Spleen (tissue), 11 donors: ENCODE measurements around the gene TNPO3. TPM values are rescaled to one million over a fixed set of nuclear protein-coding genes. Genes with fewer than 3 reads are reported as not detected.

ENCODE experiments used
- DNase-seq: peaks from one replicate; pipeline ENCODE4 v3.0.0-alpha.2; 2020
- H3K27ac ChIP-seq, 8 donors: fragments of 200-600 bp; sonication (generic) in 7 of 8; 1 replicate in 4 of 8; 2 replicates in 4 of 8; pipeline versions ENCODE4 v1.5.0 to v1.8.0; 2016 to 2021; ENCODE audit warnings: inconsistent platforms in 4 of 8, mild to moderate bottlenecking in 4 of 8, moderate library complexity in 1 of 8
- H3K27me3 ChIP-seq, 7 donors: fragments of 200-600 bp; sonication (generic) in 6 of 7; replicated peaks in 1 of 7; 1 replicate in 4 of 7; 2 replicates in 3 of 7; pipeline versions ENCODE4 v1.5.0 to v1.8.0; 2016 to 2021; ENCODE audit warnings: inconsistent platforms in 3 of 7, mild to moderate bottlenecking in 1 of 7
- H3K36me3 ChIP-seq, 6 donors: fragments of 200-600 bp; sonication (generic) in 5 of 6; 1 replicate in 4 of 6; 2 replicates in 2 of 6; pipeline versions ENCODE4 v1.5.0 to v1.8.0; 2016 to 2021; ENCODE audit warnings: inconsistent platforms in 2 of 6
- H3K4me1 ChIP-seq, 6 donors: fragments of 200-600 bp; sonication (generic) in 5 of 6; 1 replicate in 3 of 6; 2 replicates in 3 of 6; pipeline versions ENCODE4 v1.5.0 to v1.8.0; 2016 to 2021; ENCODE audit warnings: inconsistent platforms in 3 of 6
- H3K4me3 ChIP-seq, 8 donors: fragments of 200-600 bp; sonication (generic) in 7 of 8; 1 replicate in 4 of 8; 2 replicates in 4 of 8; pipeline versions ENCODE4 v1.5.0 to v1.8.0; 2016 to 2021; ENCODE audit warnings: inconsistent platforms in 4 of 8, mild to moderate bottlenecking in 4 of 8, moderate library complexity in 2 of 8
- H3K9me3 ChIP-seq, 8 donors: fragments of 200-600 bp; sonication (generic) in 7 of 8; 1 replicate in 4 of 8; 2 replicates in 4 of 8; pipeline versions ENCODE4 v1.5.0 to v1.8.0; 2016 to 2021; ENCODE audit warnings: inconsistent platforms in 4 of 8
- POLR2A ChIP-seq, 3 donors: fragments of 450-650 bp; IDR thresholded peaks; one replicate each; pipeline ENCODE4 v1.5.1; 2017; ENCODE audit warnings: antibody characterized with exemption in 3 of 3, mild to moderate bottlenecking in 1 of 3
- POLR2AphosphoS5 ChIP-seq, 3 donors: sonication (generic); formaldehyde crosslinking; IDR thresholded peaks; one replicate each; pipeline ENCODE4 v1.5.1; 2017; ENCODE audit warnings: antibody characterized with exemption in 3 of 3
- WGBS, 5 donors: extraction: QIAGEN DNeasy Blood & Tissue Kit in 3 of 5; methylation state at CpG; one replicate each; pipeline versions ENCODE4 v1.1.5 to v1.1.7; 2013 to 2018; 5-methylcytosine and 5-hydroxymethylcytosine counted together
- intact Hi-C: fragments of 100-400 bp; cut with DNase I; formaldehyde crosslinking; loops from one replicate; pipeline ENCODE4 v1.15.0; 2023; ENCODE audit warnings: low total_unique reads
- polyA plus RNA-seq, 3 donors: library from polyadenylated mRNA; stranded (reverse); fragments of 200-250 nt; gene quantifications; one replicate each; pipeline ENCODE4 v1.2.1, GENCODE V29; 2013
- total RNA-seq, 7 donors: library from RNA; depleted of rRNA in 3 of 7; stranded (reverse); fragments of >200 nt in 3 of 7; fragmentation: NEBNext Ultra II Directional in 4 of 7; extraction: Animal tissue kit (Norgen Biotek cat#: 25700) in 4 of 7; gene quantifications; one replicate each; pipeline versions ENCODE4 v1.1.0 to v1.2.1, GENCODE V29; 2016 to 2021
- TF ChIP-seq, protein P1 (sequence below), 11 experiments: fragments of 200-600 bp in 7 of 11; fragments of 450-650 bp in 4 of 11; sonication (generic) in 4 of 11; IDR thresholded peaks in 8 of 11; conservative IDR thresholded peaks in 3 of 11; 1 replicate in 7 of 11; 2 replicates in 4 of 11; pipeline versions ENCODE4 v1.4.0 to v1.8.0; 2016 to 2021; ENCODE audit warnings: antibody characterized with exemption in 11 of 11, inconsistent platforms in 4 of 11, mild to moderate bottlenecking in 1 of 11
- donor health status: healthy with polysubstance abuse.
- donor health status: DM: no; HTN: no; CAD: no; lungs with moderate emphysema.
- donor health status: DM: no; HTN: no; CAD: no.
- donor health status: Bipolar disorder and iron deficiency.
- donor health status: healthy.
- donor health status: DM: no; HTN: no; CAD: no.
- donor health status: DM: yes; HTN: yes; CAD: no.

Gene TNPO3
- total and polyA plus RNA-seq, 10 donors, result 11.2 to 49.0 (median 35.1) TPM

DNA sequence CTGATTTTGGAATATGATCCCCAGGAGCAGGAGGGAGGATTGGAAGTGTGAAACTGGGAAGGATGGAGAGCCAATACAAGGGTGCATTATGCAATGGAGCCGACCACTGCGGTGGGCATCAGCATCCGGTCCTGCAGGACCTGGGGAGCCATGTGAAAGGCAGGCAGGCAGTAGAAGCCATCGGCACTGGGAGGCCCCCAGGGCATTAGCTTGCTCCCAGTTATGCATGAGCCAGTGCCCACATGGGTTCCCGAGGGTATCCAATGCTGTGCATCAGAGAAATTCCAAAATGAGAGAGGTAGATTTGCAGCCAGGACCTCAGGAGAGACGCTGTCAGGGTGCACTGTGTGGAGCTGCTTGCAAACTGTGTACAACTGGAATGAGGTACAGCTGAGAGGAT lies 135.7 kb downstream of the TNPO3 start:
- TF ChIP-seq POLR2A (IDR thresholded peaks at IDR 0.05), result no peak
- TF ChIP-seq, protein P1, sequence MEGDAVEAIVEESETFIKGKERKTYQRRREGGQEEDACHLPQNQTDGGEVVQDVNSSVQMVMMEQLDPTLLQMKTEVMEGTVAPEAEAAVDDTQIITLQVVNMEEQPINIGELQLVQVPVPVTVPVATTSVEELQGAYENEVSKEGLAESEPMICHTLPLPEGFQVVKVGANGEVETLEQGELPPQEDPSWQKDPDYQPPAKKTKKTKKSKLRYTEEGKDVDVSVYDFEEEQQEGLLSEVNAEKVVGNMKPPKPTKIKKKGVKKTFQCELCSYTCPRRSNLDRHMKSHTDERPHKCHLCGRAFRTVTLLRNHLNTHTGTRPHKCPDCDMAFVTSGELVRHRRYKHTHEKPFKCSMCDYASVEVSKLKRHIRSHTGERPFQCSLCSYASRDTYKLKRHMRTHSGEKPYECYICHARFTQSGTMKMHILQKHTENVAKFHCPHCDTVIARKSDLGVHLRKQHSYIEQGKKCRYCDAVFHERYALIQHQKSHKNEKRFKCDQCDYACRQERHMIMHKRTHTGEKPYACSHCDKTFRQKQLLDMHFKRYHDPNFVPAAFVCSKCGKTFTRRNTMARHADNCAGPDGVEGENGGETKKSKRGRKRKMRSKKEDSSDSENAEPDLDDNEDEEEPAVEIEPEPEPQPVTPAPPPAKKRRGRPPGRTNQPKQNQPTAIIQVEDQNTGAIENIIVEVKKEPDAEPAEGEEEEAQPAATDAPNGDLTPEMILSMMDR (IDR thresholded peaks at IDR 0.05 in 8 of 11, conservative IDR thresholded peaks at IDR 0.05 in 3 of 11), result no peak
- TF ChIP-seq POLR2AphosphoS5 (IDR thresholded peaks at IDR 0.05), result no peak
- peak; percentile 49 for DNase-seq
- Histone ChIP-seq H3K4me3 (no peak overlapping the region), H3K27me3 (peaks cover 0 to 71% (median 21%) of the 10 kb centered on the region in 7 donors), H3K4me1 (peaks cover 3 to 21% (median 16%) of the 10 kb centered on the region in 6 donors), H3K9me3 (no peaks in the 10 kb centered on the region), H3K27ac (no peak overlapping the region), H3K36me3 (no peaks in the 10 kb centered on the region)
- 78 to 90% (median 86%) methylated on average over 6 of the region's 6 CpGs for WGBS, 5 donors
- intact Hi-C loops, result no loop called here

DNA sequence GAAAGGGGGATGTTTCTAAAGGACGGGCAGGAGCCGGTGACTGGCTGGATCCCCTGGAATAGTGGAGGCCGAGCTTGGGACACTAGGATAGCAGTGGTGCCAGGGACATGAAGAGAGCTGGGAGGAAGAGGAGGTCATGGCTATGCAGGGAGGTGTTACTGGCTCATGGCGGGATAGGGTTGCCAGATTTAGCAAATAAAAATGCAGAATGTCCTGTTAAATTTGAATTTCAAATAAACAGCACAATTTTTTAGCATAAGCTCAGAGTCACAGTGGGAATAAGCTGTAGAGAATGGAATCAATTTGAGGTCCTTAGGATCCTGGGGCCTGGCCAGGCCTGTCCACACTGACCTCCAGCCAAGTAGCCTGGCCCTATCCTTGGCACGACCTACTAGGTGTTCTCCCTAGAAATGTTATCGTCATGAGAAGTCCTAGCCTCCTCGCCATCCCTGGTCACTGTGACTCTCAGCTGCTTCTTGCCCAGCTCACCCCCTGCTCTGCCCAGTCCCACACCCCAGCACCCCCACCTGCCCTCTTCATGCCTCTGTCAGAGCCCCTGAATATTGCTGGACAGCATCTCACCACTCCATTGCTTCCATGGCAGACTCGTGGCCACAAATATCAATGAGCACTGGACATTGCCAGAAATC lies 136.8 kb downstream of the TNPO3 start:
- intact Hi-C loops, result no loop called here
- peaks cover 0 to 70% (median 27%) of the 10 kb centered on the region in 7 donors for H3K27me3 ChIP-seq

DNA sequence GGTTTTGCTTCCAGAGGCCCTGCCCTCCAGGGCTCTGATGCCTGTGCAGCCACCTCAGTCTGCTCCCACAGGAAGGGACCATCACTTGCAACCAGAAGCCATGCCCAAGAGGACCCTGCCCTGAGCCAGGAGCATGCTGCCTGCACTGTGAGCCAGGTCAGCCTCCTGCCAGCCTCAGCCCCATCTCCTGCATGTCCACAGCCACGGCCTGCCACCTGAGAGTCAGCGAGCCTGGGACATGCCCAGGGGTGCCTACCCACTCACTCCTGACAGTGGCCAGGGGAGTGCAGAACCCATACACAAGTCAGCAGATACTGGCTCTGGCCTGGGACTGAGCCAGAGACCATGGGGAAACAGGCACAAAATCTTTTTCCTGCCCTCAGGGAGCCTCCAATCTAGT lies 137.8 kb downstream of the TNPO3 start:
- Histone ChIP-seq H3K4me1 (peaks cover 3 to 25% (median 16%) of the 10 kb centered on the region in 6 donors), H3K9me3 (no peaks in the 10 kb centered on the region), H3K4me3 (no peak overlapping the region), H3K36me3 (no peaks in the 10 kb centered on the region), H3K27me3 (peaks cover 0 to 61% (median 27%) of the 10 kb centered on the region in 7 donors), H3K27ac (no peak overlapping the region)
- no peak for TF ChIP-seq POLR2A (IDR thresholded peaks at IDR 0.05)
- TF ChIP-seq, protein P1 (IDR thresholded peaks at IDR 0.05 in 8 of 11, conservative IDR thresholded peaks at IDR 0.05 in 3 of 11), result no peak
- no peak for TF ChIP-seq POLR2AphosphoS5 (IDR thresholded peaks at IDR 0.05)
- 88 to 100% (median 95%) methylated on average over 2 of the region's 2 CpGs; no CpG with 5 or more reads in 1 of the 5 donors for WGBS, 5 donors
- intact Hi-C loops, result no loop called here
- peak; percentile 67 for DNase-seq

More for the DNA sequence above, 136.8 kb downstream of the TNPO3 start:
- Histone ChIP-seq H3K27ac (no peak overlapping the region), H3K4me3 (no peak overlapping the region), H3K4me1 (peaks cover 3 to 25% (median 16%) of the 10 kb centered on the region in 6 donors), H3K9me3 (no peaks in the 10 kb centered on the region), H3K36me3 (no peaks in the 10 kb centered on the region)
- WGBS, 5 donors, result 80 to 88% (median 86%) methylated on average over 8 of the region's 8 CpGs
- TF ChIP-seq POLR2AphosphoS5 (IDR thresholded peaks at IDR 0.05) (no peak), POLR2A (IDR thresholded peaks at IDR 0.05) (no peak)
- TF ChIP-seq, protein P1 (IDR thresholded peaks at IDR 0.05 in 8 of 11, conservative IDR thresholded peaks at IDR 0.05 in 3 of 11), result no peak
- DNase-seq, result peak; percentile 40

DNA sequence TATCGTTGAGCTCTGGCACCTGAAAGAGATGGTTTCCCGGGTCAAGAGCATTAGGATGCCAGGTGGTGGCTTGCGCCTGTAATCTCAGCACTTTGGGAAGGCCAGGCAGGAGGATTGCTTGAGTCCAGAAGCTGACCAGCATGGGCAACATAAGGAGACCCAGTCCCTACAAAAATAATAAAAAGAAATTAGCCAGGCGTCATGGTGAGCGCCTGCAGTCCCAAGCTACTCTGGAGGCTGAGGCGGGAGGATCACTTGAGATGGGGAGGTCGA lies 138.3 kb downstream of the TNPO3 start:
- no peak overlapping the region for H3K4me3 ChIP-seq
- no peak overlapping the region for H3K27ac ChIP-seq
- H3K27me3 ChIP-seq, result peaks cover 0 to 59% (median 27%) of the 10 kb centered on the region in 7 donors
- intact Hi-C loops, result no loop called here
- no peaks in the 10 kb centered on the region for H3K36me3 ChIP-seq
- no peaks in the 10 kb centered on the region for H3K9me3 ChIP-seq
- H3K4me1 ChIP-seq, result peaks cover 3 to 25% (median 16%) of the 10 kb centered on the region in 6 donors
- TF ChIP-seq POLR2A (IDR thresholded peaks at IDR 0.05) (no peak), POLR2AphosphoS5 (IDR thresholded peaks at IDR 0.05) (no peak)
- TF ChIP-seq, protein P1 (IDR thresholded peaks at IDR 0.05 in 8 of 11, conservative IDR thresholded peaks at IDR 0.05 in 3 of 11), result no peak
- 92 to 97% (median 95%) methylated on average over 7 of the region's 7 CpGs for WGBS, 5 donors
- no peak for DNase-seq
